Spleen (tissue), 7 donors: Measurements from ENCODE around the gene S100A3.

Source experiments
- POLR2A ChIP-seq, 3 donors: fragments of 450-650 bp; IDR thresholded peaks; one replicate each; pipeline ENCODE4 v1.5.1; 2017; ENCODE audit warnings: antibody characterized with exemption in 3 of 3, mild to moderate bottlenecking in 1 of 3
- POLR2AphosphoS5 ChIP-seq, 3 donors: sonication (generic); formaldehyde crosslinking; IDR thresholded peaks; one replicate each; pipeline ENCODE4 v1.5.1; 2017; ENCODE audit warnings: antibody characterized with exemption in 3 of 3
- TF ChIP-seq, protein P1 (sequence below), 11 experiments: fragments of 200-600 bp in 7 of 11; fragments of 450-650 bp in 4 of 11; sonication (generic) in 4 of 11; IDR thresholded peaks in 8 of 11; conservative IDR thresholded peaks in 3 of 11; 1 replicate in 7 of 11; 2 replicates in 4 of 11; pipeline versions ENCODE4 v1.4.0 to v1.8.0; 2016 to 2021; ENCODE audit warnings: antibody characterized with exemption in 11 of 11, inconsistent platforms in 4 of 11, mild to moderate bottlenecking in 1 of 11
- donor health status: DM: no; HTN: no; CAD: no; lungs with moderate emphysema.
- donor health status: DM: no; HTN: no; CAD: no.
- donor health status: DM: no; HTN: no; CAD: no.

GRCh38 chr1:153577624-153578051 is 28.6 kb upstream of the S100A3 start:
- TF ChIP-seq, protein P1, sequence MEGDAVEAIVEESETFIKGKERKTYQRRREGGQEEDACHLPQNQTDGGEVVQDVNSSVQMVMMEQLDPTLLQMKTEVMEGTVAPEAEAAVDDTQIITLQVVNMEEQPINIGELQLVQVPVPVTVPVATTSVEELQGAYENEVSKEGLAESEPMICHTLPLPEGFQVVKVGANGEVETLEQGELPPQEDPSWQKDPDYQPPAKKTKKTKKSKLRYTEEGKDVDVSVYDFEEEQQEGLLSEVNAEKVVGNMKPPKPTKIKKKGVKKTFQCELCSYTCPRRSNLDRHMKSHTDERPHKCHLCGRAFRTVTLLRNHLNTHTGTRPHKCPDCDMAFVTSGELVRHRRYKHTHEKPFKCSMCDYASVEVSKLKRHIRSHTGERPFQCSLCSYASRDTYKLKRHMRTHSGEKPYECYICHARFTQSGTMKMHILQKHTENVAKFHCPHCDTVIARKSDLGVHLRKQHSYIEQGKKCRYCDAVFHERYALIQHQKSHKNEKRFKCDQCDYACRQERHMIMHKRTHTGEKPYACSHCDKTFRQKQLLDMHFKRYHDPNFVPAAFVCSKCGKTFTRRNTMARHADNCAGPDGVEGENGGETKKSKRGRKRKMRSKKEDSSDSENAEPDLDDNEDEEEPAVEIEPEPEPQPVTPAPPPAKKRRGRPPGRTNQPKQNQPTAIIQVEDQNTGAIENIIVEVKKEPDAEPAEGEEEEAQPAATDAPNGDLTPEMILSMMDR (IDR thresholded peaks at IDR 0.05 in 8 of 11, conservative IDR thresholded peaks at IDR 0.05 in 3 of 11), result no peak
- TF ChIP-seq POLR2A (IDR thresholded peaks at IDR 0.05), result no peak
- no peak for TF ChIP-seq POLR2AphosphoS5 (IDR thresholded peaks at IDR 0.05)
